ENCODE measurements around the gene GNAL.

GNAL gene

DNA sequence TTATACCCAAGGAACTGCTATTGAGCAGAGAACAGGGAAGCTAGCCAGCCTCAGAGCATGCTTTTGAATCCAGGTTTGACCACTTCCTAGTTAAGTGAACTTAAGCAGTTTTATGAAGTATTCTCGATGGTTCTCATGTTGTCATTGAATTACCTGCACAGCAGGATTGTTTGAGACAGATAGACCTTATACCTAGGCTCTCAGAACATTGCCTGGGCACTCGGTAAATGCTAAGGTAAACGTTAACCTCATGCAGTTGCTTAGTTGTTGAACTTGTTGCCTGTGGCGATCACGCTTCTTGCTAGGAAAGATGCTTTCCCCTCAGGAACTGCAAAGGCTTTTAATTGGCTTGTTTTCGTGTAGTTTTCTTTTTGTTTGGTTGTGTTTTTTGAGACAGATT, 128.2 kb downstream of the GNAL start:
- no peak for DNase-seq

DNA sequence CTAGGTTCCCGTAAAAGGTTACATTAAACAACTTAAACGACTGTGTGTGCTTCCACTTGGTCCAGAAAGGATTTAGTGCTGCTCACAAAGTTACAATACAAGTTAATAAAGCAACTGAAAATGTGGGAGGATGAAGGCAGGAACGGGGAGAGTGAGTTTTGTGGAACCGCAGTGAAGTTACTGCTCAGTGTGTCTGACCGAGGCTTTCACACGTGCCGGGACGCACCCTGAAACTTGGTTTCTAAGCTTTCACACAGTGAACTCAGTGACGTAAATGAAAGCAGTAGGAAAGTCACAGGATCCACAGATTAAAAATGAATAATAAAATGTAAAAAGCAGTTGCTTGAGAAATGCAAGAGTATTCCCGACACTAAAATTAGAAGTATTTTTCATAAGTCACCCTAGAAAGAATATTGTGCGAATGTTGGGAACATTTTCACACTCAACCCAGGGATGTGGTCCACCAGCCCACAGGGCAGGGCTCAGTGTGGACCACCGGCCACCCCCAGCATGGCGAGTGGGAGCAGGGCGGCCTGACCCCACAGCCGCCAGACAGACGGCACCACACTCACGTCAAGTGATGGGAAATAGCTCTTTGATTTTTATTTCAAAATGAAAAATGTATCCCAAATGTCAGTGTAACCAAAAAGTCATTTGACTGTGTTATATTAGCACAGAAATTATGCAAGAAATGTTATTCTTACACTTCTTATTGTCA, 129.6 kb downstream of the GNAL start:
- no peak for DNase-seq

DNA sequence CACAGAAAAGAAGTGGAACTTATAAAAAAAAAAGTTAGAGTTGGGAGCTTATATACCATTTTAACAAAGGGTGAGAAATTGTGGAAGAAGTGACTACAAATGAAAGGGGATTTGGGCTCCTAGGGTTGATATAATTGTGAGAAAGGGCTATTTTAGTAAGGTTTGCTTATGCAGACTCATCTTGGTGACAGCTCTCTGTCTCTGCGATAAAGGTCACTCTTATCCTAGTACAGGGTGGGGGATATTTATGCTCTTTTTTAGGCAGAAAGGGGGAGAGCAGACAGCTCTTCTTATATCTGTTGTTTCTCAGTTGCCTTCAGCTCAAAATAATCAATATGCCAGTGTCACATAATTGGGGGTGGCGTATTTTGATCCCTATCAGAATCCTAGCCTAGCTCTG, 130.9 kb downstream of the GNAL start:
- no peak for DNase-seq

DNA sequence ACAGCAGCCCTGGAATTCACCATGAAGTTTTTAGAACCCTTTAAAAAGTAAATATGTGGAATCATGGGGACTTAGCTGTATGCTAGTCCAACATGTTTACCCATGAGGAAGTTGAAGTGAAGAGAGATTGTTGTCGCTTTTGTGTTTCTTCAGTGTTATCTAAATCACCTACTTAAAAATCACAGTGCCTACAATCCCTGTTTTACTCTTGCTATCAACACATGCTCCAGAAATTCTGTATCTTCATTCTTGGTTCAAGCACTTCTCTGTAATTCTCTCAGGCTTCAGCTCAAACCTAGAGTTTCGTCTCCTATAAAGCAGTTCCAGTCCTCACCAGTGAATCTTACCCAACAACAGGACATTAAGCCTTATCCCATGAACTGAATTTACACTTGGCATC, 131.6 kb downstream of the GNAL start:
- no peak for DNase-seq

DNA sequence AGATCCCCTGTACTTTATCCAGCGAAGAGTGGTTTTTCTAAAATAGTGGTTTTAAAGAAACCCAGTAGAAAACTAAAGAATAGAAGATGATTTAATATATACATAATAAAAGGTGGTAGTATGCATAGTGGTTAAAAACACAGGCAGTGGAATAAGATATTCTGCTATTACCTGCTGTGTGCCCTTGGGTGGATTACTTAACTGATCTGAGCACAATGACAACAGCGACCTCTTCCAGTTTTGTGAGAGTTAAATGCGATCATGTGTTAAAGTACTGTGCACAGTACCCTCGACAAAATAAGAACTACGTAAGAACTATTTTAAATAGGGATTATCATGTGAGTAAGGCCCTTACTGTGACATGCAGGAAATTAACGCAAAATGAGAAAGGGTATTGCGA, 132.1 kb downstream of the GNAL start:
- no peak for DNase-seq

DNA sequence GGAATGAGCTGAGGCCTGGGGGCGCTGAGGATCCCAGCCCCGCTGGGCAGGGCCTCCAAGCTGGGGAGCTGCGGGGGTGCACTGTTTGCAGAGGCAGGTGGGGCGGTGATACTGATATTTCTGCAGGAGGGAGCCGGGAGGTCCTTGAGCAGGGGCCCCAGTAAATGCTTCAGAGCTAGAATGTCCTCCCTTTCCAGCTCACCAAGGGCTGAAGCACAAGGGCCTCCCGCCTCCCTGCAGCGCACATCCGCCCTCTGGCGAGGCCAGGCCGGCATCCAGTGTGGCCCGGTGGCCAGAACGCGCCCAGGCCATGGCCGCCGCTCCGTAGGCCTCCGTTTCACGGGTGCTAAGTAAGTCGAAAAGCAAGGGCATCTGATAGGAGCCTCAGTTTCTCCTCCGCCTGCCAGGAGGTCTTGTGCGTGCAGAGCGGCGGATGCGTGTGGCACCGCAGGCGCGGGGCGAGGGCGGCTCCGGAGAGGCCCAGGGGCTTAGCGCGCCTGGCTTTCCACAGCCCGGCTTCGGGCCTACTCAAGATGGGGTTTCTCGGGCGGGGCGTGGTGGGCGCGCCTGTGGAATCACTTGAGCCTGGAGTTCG, 132.7 kb downstream of the GNAL start:
- no peak for DNase-seq

DNA sequence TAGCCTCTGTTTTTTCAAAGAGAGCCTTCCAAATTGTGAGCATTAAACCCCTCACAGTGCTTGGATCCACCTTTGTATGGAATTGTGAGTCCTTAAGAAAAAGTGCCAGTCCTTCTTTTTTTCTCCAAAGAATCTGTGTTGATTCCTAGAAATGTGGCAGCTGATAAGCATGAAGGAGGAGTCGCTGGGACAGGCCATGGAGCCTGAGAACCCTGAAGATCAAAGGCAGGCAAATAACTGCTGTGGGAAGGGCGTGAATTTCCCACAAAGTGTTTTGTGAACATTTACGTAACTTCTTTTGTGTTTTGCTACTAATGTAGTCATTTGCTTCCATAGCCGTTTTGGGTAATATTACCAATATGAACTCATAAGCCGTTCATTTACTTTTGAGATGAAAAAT, 134.5 kb downstream of the GNAL start:
- DNase-seq, result no peak

DNA sequence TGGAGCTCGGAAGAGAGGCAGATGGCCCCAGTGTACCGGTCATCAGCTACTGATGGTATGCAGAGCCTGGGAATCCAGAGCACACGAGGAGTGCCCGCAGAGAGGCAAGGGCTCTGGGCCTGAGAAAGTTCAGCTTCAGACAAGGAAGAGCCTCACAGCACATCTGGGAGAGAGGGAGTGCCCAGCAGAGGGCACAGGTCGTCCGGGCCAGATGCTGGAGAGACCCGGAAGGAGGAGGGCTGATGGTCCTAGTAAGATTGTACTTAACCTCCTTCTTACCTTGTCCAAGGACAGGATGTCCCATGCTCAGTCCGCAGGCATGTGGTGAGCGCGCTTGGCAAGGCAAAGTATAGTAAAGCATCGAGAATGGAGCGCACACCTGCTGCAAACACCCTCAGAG, 137.8 kb downstream of the GNAL start:
- DNase-seq, result no peak

DNA sequence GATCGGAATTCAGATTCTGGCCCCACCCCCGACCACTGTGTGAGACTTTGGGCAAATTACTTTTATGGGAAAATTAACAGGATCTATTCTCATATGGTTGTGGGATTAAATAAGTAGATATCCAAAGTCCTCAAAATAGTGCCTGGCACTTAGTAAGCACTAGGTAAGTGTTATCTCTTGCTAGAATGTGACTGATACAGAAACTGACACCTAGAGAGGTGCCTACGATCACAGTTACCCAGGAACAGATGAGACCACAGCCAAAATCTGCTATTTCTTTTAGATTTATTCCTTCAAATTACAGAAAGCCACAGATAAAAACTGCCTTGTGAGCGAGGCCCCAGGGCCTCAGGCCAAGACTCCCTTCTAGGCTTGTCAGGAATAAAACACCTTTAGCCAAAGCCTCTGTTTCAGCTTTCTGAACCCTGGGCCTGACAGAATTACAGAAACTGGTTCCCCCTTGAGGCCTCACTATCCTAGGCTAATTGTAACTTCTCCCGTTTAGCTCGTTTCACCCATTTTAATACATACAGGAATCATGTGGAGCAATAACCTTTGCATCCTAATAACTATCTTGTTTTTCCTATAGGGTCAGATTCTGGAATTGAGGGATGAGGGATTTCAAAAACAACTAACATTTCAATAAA, 139.8 kb downstream of the GNAL start:
- DNase-seq, result no peak

DNA sequence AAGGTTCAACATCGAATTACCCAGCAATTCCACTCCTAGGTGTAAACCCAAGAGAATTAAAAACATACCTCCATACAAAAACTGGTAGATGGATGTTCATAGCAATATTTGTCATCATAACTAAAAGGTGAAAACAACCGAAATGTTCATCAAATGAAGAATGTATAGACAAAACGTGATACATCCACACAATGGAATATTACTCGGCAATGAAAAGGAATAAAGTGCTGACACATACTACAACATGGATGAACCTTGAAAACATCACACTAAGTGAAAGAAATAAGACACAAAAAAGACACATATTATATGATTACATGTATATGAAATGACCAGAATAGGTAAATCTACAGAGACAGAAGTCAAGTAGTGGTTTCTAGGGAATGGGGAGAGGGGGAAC, 141.5 kb downstream of the GNAL start:
- DNase-seq, result no peak

DNA sequence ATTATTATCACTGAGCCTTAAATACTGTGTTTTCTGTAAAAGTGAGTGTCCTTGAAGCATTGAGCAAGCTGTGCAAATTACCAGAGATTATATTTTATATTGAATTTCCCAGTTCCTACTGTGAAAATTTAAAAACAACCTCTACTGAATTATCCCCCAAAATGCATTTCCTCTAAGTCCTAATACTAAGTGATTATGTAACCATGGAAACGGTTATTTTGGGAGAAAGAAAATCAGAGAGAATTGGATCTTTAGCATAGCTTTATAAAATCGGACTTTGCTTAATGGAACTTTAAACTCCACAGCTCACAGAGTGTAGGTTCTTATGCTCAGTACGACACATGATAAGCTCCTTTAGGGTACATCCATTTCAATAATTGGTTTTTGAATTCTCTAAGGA, 142.9 kb downstream of the GNAL start:
- DNase-seq, result no peak

DNA sequence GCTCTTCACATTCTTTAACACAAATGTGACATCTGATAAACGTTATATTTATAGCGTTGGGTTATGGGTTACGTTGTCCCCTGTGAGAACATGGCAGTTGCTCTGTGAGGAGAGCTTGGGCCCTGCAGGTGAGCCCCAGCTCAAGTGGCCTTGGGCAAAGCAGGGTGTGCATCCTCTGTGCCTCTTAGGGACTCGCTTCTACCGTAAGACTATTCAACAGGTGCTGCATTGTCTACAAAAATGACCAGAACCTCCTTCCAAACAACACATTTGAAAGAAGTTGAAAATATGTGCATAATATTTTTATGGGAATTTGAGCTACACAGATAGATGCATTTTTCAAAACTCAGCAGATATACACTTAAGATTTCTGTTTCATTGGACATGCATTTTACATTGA, 145.7 kb downstream of the GNAL start:
- DNase-seq, result no peak

DNA sequence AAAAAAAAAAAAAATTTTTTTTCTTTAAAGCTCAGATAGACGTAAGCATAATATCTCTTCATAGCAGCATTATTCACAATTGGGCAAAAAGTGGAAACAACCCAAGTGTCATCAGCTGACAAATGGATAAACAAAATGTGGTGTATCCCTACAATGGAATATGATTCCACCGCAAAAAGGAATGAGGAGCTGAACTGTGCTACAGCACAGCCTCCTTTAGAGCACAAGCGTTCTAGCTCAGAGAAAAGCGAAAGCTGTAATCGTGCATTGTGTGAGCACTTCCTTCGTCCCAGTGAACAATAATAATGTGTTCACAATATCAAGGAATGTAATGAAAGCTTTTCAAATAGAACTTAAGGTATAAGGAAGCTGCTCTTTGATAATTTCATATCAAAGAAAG, 150.5 kb downstream of the GNAL start:
- DNase-seq, result no peak

DNA sequence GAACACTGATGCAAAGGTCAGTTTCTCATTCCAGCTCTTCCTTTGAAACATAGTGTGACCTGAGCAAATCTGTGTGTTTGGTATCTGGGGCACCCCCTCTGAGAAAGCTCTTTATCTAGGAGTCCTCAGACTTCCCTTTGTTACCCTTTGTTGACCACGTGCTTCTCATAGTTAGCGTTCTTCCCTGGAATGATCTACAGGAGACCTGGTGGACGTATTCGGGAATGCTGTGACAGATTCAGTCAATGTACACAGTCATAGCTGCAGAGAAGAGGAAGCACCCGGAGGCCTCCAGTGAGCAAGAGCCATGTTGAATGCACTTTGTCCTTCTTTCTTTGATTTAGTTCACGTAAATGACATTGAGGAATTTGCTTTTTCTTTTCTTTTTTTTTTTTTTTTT, 151.4 kb downstream of the GNAL start:
- DNase-seq, result no peak

DNA sequence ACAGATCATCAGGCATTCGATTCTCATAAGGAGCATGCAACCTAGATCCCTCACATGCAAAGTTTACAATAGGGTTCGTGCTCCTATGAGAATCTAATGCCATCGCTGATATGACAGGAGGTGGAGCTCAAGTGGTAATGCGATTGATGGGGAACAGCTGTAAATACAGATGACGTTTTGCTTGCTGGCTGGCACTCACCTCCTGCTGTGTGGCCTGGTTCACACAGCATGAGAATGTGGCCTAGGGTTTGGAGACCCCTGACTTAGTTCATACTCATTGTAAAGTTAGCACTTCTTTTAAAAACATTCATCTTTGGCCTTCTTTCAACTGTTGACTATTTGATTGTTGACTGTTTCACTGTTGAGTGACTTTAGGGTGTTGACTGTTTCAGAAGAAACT, 153.5 kb downstream of the GNAL start:
- no peak for DNase-seq

DNA sequence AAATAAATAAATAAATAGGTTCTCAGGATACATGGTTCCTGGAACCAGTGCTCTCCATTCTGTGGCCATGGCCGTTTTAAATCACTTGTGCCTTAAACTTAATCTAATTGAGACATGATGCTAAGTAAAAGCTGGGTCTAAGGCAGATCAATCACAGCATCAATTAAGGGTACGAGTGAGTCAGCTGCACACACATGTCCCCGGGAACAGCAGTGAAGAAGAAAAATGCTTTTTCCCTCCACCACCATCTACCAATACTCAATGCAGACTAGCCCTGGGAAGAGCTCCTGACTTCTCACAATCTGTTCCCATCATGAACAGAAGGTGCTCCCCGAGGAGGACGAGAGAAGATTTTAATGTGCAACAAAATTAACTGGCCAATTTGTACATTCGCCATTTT, 155.4 kb downstream of the GNAL start:
- DNase-seq, result no peak

DNA sequence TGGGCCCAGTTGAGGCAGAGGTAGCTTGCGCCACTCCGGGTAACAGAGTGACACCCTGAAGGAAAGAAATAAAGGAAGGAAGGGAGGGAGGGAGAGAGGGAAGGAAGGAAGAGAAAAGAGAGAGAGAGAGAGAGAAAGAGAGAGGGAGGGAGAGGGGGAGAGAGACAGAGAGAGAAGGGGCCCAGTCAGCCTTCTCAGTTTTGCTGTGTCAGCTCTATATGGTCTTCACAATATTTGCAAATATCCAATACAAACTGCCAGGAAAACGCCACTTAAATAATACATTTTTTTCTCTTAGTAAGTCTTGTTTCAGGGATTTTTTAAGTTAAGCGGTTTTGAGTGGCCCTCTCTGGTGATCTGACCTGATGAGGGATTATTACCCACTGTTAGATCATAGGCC, 156.6 kb downstream of the GNAL start:
- DNase-seq, result no peak

DNA sequence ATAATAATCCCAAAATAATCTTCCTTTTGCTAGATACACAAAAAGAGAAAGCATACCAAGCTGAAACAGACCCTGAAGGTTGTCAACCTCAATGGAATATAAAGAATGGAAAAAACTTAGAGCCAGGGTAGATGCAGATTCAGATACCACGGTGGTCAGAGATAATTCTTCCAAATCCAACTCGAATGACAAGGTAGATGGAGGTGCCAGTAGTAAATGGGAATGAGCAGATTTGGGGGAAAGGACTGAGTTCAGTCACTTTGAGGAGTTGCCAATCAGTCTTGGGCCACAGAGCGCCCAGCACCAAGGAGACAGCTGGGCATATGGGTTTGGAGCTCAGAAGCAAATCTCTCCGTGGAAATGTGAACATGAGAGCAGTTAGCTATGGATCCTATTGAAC, 158.7 kb downstream of the GNAL start:
- no peak for DNase-seq

DNA sequence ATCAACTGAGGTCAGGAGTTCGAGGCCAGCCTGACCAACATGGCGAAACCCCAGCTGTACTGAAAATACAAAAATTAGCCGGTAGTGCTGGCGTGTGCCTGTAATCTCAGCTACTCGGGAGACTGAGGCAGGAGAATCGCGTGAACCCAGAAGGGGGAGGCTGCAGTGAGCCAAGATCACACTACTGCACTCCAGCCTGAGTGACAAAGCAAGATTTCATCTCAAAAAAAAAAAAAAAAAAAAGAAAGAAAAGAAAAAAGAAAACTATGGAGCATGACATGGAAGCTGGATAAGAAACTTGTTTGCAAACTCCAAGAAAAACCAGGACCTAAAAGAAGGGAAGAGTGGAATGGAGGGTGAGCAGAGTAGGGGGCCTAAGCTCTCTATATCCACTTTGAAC, 160.2 kb downstream of the GNAL start:
- DNase-seq, result no peak

DNA sequence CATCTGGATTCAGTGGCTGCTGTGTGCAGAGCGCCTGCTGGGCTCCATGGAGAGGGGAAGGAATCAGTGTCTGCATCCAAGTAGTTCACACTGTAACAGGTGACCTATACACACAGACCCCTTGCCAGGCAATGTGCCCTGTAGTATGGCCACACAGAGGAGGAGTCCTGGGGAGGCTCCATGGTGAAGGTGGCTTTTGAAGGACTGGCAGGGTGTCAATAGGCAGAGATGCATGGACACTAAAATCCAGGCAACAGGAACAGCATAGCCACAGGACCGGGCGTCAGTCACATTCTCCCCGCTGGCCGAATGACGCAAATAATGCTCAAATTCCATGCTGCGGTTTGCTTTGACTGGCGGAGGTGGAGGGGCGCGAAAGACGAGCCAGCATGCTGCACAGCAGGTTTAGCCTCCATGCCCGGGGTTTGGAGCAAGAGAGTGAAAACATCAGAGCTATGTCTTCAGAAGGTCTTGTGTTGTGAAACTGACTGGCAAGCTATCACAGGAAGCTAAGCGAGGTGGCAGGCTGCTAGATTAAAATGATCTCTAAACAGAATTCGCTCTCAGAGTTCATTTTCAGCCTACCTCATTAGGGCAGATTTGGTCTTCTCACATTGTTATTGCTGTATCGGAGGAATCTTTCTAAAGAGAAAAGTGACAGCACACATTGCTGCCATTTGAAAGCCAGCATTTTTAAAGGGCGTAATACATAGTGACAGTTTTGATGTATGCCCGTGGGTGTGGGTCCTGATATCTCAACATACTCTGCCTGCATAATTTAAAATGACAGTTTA, 161.0 kb downstream of the GNAL start:
- DNase-seq, result no peak

DNA sequence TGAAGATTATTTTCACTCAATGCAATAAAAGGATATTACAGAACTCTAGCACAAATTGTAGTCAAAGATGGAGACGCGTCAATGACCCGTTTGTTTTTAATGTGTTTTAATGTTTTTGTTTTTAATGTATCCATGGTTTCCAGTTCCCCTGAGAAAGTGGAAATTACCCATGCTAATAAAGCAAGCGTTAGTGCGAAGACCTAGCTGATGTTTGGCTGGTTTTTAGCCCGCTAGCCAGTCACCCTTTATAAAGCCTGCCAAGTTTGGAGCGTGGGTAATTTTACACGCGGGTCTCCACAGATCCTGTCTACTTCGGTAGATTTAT, 161.7 kb downstream of the GNAL start:
- DNase-seq, result no peak

DNA sequence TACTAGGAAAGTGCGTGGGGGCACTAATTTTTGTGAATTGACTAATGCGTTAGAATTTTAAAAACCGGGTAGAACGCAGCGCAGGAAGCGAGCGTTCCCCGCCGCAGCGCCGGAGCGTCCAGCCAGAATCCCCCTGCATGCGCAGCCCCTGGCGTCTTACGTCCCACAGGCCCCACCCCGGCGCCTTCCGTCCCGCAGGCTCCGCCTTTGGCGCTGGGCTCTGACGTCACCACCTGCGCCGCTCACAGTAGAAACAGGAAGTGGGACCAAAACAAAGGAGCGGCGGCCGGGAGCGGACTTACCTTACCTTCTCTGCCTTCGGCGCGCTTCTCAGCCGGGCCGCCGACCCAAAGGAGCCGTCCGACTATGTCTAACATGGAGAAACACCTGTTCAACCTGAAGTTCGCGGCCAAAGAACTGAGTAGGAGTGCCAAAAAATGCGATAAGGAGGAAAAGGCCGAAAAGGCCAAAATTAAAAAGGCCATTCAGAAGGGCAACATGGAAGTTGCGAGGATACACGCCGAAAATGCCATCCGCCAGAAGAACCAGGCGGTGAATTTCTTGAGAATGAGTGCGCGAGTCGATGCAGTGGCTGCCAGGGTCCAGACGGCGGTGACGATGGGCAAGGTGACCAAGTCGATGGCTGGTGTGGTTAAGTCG, 162.2 kb downstream of the GNAL start, which contains the start of gene CHMP1B:
CHMP1B (plus strand) TSS at position 268 of the 660 bp plus-strand sequence; CDS start at position 367, 99 bp downstream.
- DNase-seq, result peak; percentile 81

DNA sequence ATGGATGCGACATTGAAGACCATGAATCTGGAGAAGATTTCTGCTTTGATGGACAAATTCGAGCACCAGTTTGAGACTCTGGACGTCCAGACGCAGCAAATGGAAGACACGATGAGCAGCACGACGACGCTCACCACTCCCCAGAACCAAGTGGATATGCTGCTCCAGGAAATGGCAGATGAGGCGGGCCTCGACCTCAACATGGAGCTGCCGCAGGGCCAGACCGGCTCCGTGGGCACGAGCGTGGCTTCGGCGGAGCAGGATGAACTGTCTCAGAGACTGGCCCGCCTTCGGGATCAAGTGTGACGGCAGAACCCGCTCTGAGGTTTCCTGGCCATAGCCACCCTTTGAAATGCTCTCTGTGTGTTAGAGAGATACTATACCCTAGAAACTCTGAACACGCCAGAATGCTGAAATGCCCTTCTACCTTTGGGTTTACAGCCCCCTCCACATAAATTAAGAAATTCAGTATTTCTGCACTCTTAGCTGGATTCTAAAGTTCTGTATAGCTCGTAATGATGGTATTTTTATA, 162.8 kb downstream of the GNAL start:
- DNase-seq, result no peak
